ENCODE data around the gene SMG7.
A peak's percentile ranks its signal among the peaks of the same experiment; 100 is the strongest.

SMG7 gene

GRCh38 chr1:183567584-183567983 lies 95.3 kb downstream of the SMG7 start:
- peak; percentile 51 for DNase-seq (ENCODE audit: low read depth)
- TF ChIP-seq CTCF (conservative IDR thresholded peaks at IDR 0.05; ENCODE audit: low read depth, low read length), result no peak

GRCh38 chr1:183568176-183569021 lies 96.1 kb downstream of the SMG7 start:
- no peak for TF ChIP-seq CTCF (conservative IDR thresholded peaks at IDR 0.05; ENCODE audit: low read depth, low read length)
- no peak overlapping the region for H3K4me3 ChIP-seq (ENCODE audit: low read length)
- no peak for DNase-seq (ENCODE audit: low read depth)

More at GRCh38 chr1:183567584-183567983, 95.3 kb downstream of the SMG7 start:
- H3K4me3 ChIP-seq (ENCODE audit: low read length), result no peak overlapping the region

GRCh38 chr1:183569141-183569540 lies 96.8 kb downstream of the SMG7 start:
- no peak for DNase-seq (ENCODE audit: low read depth)
- no peak overlapping the region for H3K4me3 ChIP-seq (ENCODE audit: low read length)

DNA sequence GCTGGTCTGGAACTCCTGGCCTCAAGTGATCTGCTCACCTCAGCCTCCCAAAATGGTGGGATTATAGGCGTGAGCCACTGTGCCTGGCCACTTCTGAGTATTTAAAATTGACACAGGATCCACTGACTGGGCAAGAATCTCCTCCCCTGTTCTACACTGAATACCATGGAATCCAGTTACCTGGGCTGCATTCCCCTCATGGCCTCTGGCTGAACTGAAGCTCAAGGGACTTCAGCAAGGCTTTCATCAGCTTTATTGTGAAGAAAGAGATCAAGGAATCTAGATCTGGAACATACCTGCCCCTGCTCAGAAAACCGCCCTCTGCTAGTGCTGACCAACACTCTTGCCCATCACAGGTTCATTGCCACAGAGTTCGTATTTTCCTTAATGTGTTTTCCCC lies 97.5 kb downstream of the SMG7 start:
- no peak for TF ChIP-seq CTCF (conservative IDR thresholded peaks at IDR 0.05; ENCODE audit: low read depth, low read length)
- no peak for DNase-seq (ENCODE audit: low read depth)
- H3K4me3 ChIP-seq (ENCODE audit: low read length), result no peak overlapping the region

More at GRCh38 chr1:183569141-183569540, 96.8 kb downstream of the SMG7 start:
- TF ChIP-seq CTCF (conservative IDR thresholded peaks at IDR 0.05; ENCODE audit: low read depth, low read length), result no peak

DNA sequence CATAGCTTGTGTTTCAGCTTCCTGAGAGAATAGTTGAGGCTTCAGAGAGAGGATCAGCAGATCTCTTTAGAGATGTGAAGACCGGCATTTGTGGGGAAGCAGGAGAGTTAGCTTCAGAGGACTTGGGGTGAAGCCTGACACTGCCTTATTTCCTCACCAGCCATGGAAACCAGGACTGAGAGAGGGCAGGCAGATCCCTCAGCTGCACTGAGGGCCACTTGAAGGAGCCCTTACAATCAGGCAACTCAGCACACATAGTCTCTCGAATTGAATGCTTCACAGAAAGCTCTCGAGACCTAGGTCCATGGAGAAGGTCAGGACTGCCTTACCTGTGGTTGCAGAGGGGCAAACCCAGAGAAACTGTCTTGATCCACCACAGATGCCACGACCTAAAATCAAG lies 98.2 kb downstream of the SMG7 start:
- TF ChIP-seq CTCF (conservative IDR thresholded peaks at IDR 0.05; ENCODE audit: low read depth, low read length), result no peak
- DNase-seq (ENCODE audit: low read depth), result no peak
- H3K4me3 ChIP-seq (ENCODE audit: low read length), result no peak overlapping the region

- no peak for DNase-seq (ENCODE audit: low read depth)
- TF ChIP-seq CTCF (conservative IDR thresholded peaks at IDR 0.05; ENCODE audit: low read depth, low read length), result no peak
- no peak overlapping the region for H3K4me3 ChIP-seq (ENCODE audit: low read length)
Measured at GRCh38 chr1:183571678-183572268, 99.5 kb downstream of the SMG7 start.

- DNase-seq (ENCODE audit: low read depth), result no peak
- H3K4me3 ChIP-seq (ENCODE audit: low read length), result no peak overlapping the region
- no peak for TF ChIP-seq CTCF (conservative IDR thresholded peaks at IDR 0.05; ENCODE audit: low read depth, low read length)
Measured at GRCh38 chr1:183572721-183573120, 100.4 kb downstream of the SMG7 start.
